GM13977 (cell line): ENCODE data around the gene LRMDA.

ENCODE experiments used
- DNase-seq: peaks from one replicate; pipeline ENCODE4 v3.0.0; 2012; ENCODE audit warnings: low spot score
- CTCF ChIP-seq: IDR thresholded peaks from 2 replicates; pipeline ENCODE4 v1.5.1; 2012; ENCODE audit warnings: mild to moderate bottlenecking, control low read depth; ENCODE audit not compliant: insufficient read depth; ENCODE audit errors: extremely low read depth, missing control alignments
- in situ Hi-C: fragments of 300-500 bp; cut with MboI; formaldehyde crosslinking; loops from one replicate; pipeline ENCODE4 v1.12.0; 2022; ENCODE audit warnings: low sequenced_read_pairs, low pct_unique_long_range_greater_than_20kb, mixed read lengths, inconsistent platforms; ENCODE audit not compliant: unreplicated experiment

Gene LRMDA

GRCh38 chr10:76029782-76030181 is 598.4 kb downstream of the LRMDA start:
- TF ChIP-seq CTCF: no peak
- in situ Hi-C loops: no loop called here
- DNase-seq: no peak

- in situ Hi-C loops: no loop called here
- TF ChIP-seq CTCF: no peak
- DNase-seq: no peak
These were observed 599.7 kb downstream of the LRMDA start for GRCh38 chr10:76031099-76031498.

GRCh38 chr10:76031769-76032699 is 600.6 kb downstream of the LRMDA start:
- DNase-seq: no peak
- in situ Hi-C loops: no loop called here
- TF ChIP-seq CTCF: no peak

GRCh38 chr10:76032700-76033039 is 601.2 kb downstream of the LRMDA start:
- in situ Hi-C loops: no loop called here
- TF ChIP-seq CTCF: no peak
- DNase-seq: no peak

- TF ChIP-seq CTCF: no peak
- in situ Hi-C loops: no loop called here
- no peak for DNase-seq
These were observed 602.2 kb downstream of the LRMDA start for GRCh38 chr10:76033457-76034196.

GRCh38 chr10:76034353-76035205 is 603.2 kb downstream of the LRMDA start:
- in situ Hi-C loops: no loop called here
- no peak for DNase-seq
- no peak for TF ChIP-seq CTCF
